GM12891 (cell line): ENCODE measurements around the gene ICAM2.

ENCODE experiments used
- PAX5 ChIP-seq: IDR thresholded peaks from 2 replicates; pipeline ENCODE4 v1.6.1; 2011; ENCODE audit warnings: low read length, moderate library complexity, mild to moderate bottlenecking; ENCODE audit not compliant: insufficient read depth, severe bottlenecking
- POLR2A ChIP-seq: IDR thresholded peaks from 2 replicates; pipeline ENCODE4 v1.6.1; 2011; ENCODE audit warnings: low read depth, low read length, control low read depth
- POLR2AphosphoS5 ChIP-seq: IDR thresholded peaks from 2 replicates; pipeline ENCODE4 v1.6.1; 2011; ENCODE audit warnings: low read depth, low read length, control low read depth
- POU2F2 ChIP-seq: IDR thresholded peaks from 2 replicates; pipeline ENCODE4 v1.6.1; 2011; ENCODE audit warnings: low read depth, mild to moderate bottlenecking, control low read depth, low read length, moderate library complexity
- SPI1 ChIP-seq: IDR thresholded peaks from 2 replicates; pipeline ENCODE4 v1.6.1; 2011; ENCODE audit warnings: low read depth, low read length, control low read depth
- TAF1 ChIP-seq: IDR thresholded peaks from 2 replicates; pipeline ENCODE4 v1.6.1; 2011; ENCODE audit warnings: low read depth, low read length, control low read depth

GRCh38 chr17:64064331-64064730, 43.9 kb upstream of the ICAM2 start:
- TF ChIP-seq SPI1 = no peak
- TF ChIP-seq POLR2AphosphoS5 = no peak
- TF ChIP-seq TAF1 = no peak
- TF ChIP-seq POLR2A = no peak
- no peak for TF ChIP-seq PAX5
- TF ChIP-seq POU2F2 = no peak
